SU-DHL-6 (cell line): Measurements from ENCODE around the gene FGF13.

Experiments used
- EZH2phosphoT487 ChIP-seq: fragments of 200-600 bp; sonication (generic), shearing (Covaris generic); conservative IDR thresholded peaks from 2 replicates; pipeline ENCODE4 v1.6.1; 2018; ENCODE audit warnings: mild to moderate bottlenecking, antibody characterized with exemption, low read length, moderate library complexity, mixed read lengths
- TF ChIP-seq, protein P1 (sequence below): fragments of 200-600 bp; sonication (generic); IDR thresholded peaks from one replicate; pipeline ENCODE4 v1.5.1; 2017; ENCODE audit warnings: antibody characterized with exemption, mild to moderate bottlenecking, low read length, moderate library complexity; ENCODE audit not compliant: insufficient read depth, poor library complexity, severe bottlenecking

DNA sequence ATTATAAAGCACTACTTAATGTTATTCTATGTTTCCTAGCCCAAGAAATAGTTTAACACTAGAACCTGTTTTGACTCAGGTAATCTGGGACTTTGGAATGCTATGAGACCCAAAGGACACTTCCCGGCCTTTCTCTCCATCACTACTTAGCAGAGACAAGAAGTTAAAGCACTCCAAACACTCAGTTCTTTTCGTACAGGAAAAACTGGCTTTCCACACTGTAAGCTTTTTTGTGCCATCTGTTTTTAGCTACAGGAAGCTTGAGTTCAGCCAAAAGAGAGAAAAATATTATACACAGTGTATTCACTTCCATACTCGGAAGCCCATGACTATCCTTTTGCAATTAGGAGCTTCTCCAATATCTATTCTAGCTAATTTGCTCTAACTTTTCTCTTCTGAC is 7.9 kb upstream of the FGF13 start:
- TF ChIP-seq, protein P1, sequence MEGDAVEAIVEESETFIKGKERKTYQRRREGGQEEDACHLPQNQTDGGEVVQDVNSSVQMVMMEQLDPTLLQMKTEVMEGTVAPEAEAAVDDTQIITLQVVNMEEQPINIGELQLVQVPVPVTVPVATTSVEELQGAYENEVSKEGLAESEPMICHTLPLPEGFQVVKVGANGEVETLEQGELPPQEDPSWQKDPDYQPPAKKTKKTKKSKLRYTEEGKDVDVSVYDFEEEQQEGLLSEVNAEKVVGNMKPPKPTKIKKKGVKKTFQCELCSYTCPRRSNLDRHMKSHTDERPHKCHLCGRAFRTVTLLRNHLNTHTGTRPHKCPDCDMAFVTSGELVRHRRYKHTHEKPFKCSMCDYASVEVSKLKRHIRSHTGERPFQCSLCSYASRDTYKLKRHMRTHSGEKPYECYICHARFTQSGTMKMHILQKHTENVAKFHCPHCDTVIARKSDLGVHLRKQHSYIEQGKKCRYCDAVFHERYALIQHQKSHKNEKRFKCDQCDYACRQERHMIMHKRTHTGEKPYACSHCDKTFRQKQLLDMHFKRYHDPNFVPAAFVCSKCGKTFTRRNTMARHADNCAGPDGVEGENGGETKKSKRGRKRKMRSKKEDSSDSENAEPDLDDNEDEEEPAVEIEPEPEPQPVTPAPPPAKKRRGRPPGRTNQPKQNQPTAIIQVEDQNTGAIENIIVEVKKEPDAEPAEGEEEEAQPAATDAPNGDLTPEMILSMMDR, result no peak
- TF ChIP-seq EZH2phosphoT487, result no peak
